Body of pancreas (tissue), 4 donors: ENCODE data around the gene ABTB1. TPM values are rescaled to one million over a fixed set of nuclear protein-coding genes. Genes with fewer than 3 reads are reported as not detected.

Source experiments
- ATAC-seq: fragments of 150-250 bp; one replicate; pipeline ENCODE4 v1.9.1; 2016
- DNase-seq, 4 donors: peaks; one replicate each; pipeline ENCODE4 v3.0.0-alpha.2; 2019
- H3K27ac ChIP-seq, 4 donors: fragments of 200-600 bp; sonication (generic); 1 replicate in 3 of 4; 2 replicates in 1 of 4; pipeline versions ENCODE4 v1.5.1 to v1.6.1; 2016 to 2019; ENCODE audit warnings: mild to moderate bottlenecking in 1 of 4, mixed read lengths in 1 of 4, moderate library complexity in 1 of 4
- H3K27me3 ChIP-seq, 2 donors: fragments of 200-600 bp; sonication (generic); one replicate each; pipeline ENCODE4 v1.6.0; 2016; ENCODE audit warnings: mild to moderate bottlenecking in 1 of 2
- H3K36me3 ChIP-seq, 2 donors: fragments of 200-600 bp; sonication (generic); replicated peaks in 1 of 2; 2 replicates each; pipeline ENCODE4 v1.5.1; 2016; ENCODE audit warnings: low read depth in 2 of 2; ENCODE audit not compliant: insufficient read depth in 1 of 2
- H3K4me1 ChIP-seq: fragments of 200-600 bp; sonication (generic); one replicate; pipeline ENCODE4 v1.6.0; 2016
- H3K4me3 ChIP-seq, 2 donors: fragments of 200-600 bp; sonication (generic); 1 replicate in 1 of 2; 2 replicates in 1 of 2; pipeline ENCODE4 v1.5.1; 2016 to 2019
- H3K9me3 ChIP-seq, 3 donors: fragments of 200-600 bp; sonication (generic); 1 replicate in 2 of 3; 2 replicates in 1 of 3; pipeline ENCODE4 v1.5.1; 2016
- POLR2A ChIP-seq, 3 donors: fragments of 450-650 bp; IDR thresholded peaks; one replicate each; pipeline ENCODE4 v1.6.1; 2016; ENCODE audit warnings: antibody characterized with exemption in 3 of 3, mild to moderate bottlenecking in 2 of 3
- WGBS, 2 donors: methylation state at CpG; one replicate each; pipeline ENCODE4 v1.1.5; 2017; 5-methylcytosine and 5-hydroxymethylcytosine counted together
- intact Hi-C: fragments of 100-400 bp; cut with DNase I; formaldehyde crosslinking; loops from one replicate; pipeline ENCODE4 v1.15.1; 2023
- total RNA-seq, 2 donors: library from RNA; depleted of rRNA; stranded (reverse); fragments of >200 nt; gene quantifications; one replicate each; pipeline ENCODE4 v1.1.0, GENCODE V29; 2016
- TF ChIP-seq, protein P1 (sequence below), 7 experiments: fragments of 450-650 bp in 4 of 7; fragments of 200-600 bp in 3 of 7; sonication (generic) in 3 of 7; IDR thresholded peaks; one replicate each; pipeline ENCODE4 v1.5.1; 2016 to 2019; ENCODE audit warnings: antibody characterized with exemption in 7 of 7

ABTB1 gene
- total RNA-seq, 2 donors from 2014 or later: 21.4 to 34.0 TPM

DNA sequence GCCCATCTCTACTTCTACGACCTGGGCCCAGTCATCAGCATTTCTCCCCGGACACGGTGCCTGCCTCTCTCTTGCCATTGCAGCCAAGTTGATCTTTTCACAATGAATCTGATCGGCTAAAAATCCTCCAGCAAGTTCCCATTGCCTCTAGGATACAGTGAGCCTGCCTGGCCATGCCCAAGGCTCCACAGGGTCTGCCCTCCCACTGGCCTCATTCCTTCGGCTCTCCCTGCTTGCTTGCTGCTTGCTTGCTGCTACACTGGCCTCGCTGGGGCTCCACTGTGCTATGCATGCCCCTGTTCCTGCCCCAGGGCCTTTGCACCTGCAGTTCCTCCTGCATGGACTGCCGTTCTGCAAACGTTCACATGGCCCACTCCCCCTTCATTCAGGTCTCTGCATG is 2.0 kb downstream of the ABTB1 start:
- intact Hi-C loops: no loop called here
- Histone ChIP-seq H3K9me3 (no peaks in the 10 kb centered on the region), H3K4me3 (no peak overlapping the region), H3K27ac (no peak overlapping the region), H3K4me1 (peaks cover 22% of the 10 kb centered on the region), H3K36me3 (peaks cover 0 to 2% of the 10 kb centered on the region in 2 donors), H3K27me3 (no peaks in the 10 kb centered on the region)
- DNase-seq (peak in 1 of 4 donors; percentile 7), ATAC-seq (no peak)
- 90% methylated on average over 8 of the region's 8 CpGs for WGBS, 2 donors
- TF ChIP-seq, protein P1, sequence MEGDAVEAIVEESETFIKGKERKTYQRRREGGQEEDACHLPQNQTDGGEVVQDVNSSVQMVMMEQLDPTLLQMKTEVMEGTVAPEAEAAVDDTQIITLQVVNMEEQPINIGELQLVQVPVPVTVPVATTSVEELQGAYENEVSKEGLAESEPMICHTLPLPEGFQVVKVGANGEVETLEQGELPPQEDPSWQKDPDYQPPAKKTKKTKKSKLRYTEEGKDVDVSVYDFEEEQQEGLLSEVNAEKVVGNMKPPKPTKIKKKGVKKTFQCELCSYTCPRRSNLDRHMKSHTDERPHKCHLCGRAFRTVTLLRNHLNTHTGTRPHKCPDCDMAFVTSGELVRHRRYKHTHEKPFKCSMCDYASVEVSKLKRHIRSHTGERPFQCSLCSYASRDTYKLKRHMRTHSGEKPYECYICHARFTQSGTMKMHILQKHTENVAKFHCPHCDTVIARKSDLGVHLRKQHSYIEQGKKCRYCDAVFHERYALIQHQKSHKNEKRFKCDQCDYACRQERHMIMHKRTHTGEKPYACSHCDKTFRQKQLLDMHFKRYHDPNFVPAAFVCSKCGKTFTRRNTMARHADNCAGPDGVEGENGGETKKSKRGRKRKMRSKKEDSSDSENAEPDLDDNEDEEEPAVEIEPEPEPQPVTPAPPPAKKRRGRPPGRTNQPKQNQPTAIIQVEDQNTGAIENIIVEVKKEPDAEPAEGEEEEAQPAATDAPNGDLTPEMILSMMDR (IDR thresholded peaks at IDR 0.05): no peak
- TF ChIP-seq POLR2A (IDR thresholded peaks at IDR 0.05): no peak

DNA sequence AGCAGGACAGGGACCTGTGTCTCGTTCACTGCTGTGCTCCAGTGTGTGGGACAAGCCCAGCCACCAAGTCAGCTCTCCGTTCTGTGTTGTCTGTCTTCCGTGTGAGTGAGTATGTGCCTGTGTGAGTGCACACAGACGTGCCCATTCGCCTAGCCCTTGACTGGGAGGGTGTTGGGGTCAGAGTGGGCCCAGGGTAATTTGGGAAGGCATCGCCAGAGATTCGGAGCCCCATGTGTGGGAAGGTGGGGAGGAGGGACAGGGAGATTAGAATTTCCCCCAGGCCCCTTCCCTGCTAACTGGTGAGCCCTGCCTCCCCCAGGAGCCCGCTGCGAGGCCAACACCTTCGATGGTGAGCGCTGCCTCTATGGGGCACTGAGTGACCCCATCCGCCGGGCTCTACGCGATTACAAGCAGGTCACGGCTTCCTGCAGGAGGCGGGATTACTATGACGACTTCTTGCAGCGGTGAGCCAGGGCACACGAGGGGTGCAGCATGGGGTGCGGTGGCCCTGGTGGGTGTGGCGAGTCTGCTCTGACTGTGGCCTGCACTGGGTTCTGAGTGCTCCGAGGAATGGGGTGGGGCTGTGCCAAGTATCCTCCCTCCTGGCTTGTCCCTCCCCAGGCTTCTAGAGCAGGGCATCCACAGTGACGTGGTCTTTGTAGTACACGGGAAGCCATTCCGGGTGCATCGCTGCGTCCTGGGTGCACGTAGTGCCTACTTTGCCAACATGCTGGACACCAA is 3.1 kb downstream of the ABTB1 start:
- no peaks in the 10 kb centered on the region for H3K27me3 ChIP-seq
- no peaks in the 10 kb centered on the region for H3K9me3 ChIP-seq
- DNase-seq (peak in 1 of 4 donors; percentile 9), ATAC-seq (no peak)
- 90% methylated on average over 11 to 29 of the region's 29 CpGs for WGBS, 2 donors
- no peak overlapping the region for H3K4me3 ChIP-seq
- no peak overlapping the region for H3K27ac ChIP-seq
- intact Hi-C loops: no loop called here
- no peak for TF ChIP-seq POLR2A (IDR thresholded peaks at IDR 0.05)
- TF ChIP-seq, protein P1 (IDR thresholded peaks at IDR 0.05): no peak
- peaks cover 0 to 2% of the 10 kb centered on the region in 2 donors for H3K36me3 ChIP-seq
- peaks cover 22% of the 10 kb centered on the region for H3K4me1 ChIP-seq

DNA sequence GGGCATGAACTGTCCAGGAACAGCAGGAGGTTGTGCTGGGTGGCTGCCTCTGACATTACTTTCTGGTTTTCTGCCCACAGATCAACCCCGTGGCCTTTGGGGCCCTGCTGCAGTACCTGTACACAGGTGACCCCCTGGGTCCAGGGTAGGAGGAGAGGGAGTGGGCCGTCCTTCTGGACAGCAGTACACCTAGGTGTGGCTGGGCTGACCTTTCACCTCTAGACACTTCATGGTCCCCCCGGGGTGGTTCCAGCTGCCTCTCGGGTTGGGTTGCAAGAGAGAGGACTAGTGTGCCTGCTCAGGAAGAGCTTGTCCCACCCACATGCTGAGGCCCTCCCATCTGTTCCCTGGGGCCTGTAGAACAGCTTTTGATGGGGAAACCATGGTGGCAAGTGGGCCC is 3.7 kb downstream of the ABTB1 start:
- 75 to 78% methylated on average over 4 of the region's 4 CpGs for WGBS, 2 donors
- Histone ChIP-seq H3K27me3 (no peaks in the 10 kb centered on the region), H3K9me3 (no peaks in the 10 kb centered on the region), H3K27ac (no peak overlapping the region), H3K36me3 (peaks cover 0 to 2% of the 10 kb centered on the region in 2 donors), H3K4me3 (no peak overlapping the region), H3K4me1 (peaks cover 19% of the 10 kb centered on the region)
- DNase-seq (peak in 1 of 4 donors; percentile 8), ATAC-seq (no peak)
- intact Hi-C loops: no loop called here
- TF ChIP-seq POLR2A (IDR thresholded peaks at IDR 0.05): no peak
- TF ChIP-seq, protein P1 (IDR thresholded peaks at IDR 0.05): no peak

DNA sequence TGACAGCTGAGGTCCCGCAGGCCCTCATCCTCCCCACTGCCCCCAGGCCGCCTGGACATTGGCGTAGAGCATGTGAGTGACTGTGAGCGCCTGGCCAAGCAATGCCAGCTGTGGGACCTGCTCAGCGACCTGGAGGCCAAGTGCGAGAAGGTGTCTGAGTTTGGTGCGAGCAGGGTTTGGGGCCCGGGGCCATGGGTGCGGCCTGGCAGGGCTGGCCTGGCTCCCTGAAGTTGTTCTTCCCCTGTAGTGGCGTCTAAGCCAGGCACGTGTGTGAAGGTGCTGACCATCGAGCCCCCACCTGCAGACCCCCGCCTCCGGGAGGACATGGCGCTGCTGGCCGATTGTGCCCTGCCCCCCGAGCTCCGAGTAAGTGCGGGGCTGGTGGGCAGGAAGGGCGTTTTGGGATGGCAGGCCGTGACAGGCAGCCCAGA is 4.2 kb downstream of the ABTB1 start:
- no peak for ATAC-seq
- no peak for TF ChIP-seq POLR2A (IDR thresholded peaks at IDR 0.05)
- TF ChIP-seq, protein P1 (IDR thresholded peaks at IDR 0.05): no peak
- DNase-seq: peak in 3 of 4 donors; percentile 1 to 10 (median 3)
- peaks cover 0 to 2% of the 10 kb centered on the region in 2 donors for H3K36me3 ChIP-seq
- peaks cover 15% of the 10 kb centered on the region for H3K4me1 ChIP-seq
- no peak overlapping the region for H3K27ac ChIP-seq
- no peaks in the 10 kb centered on the region for H3K27me3 ChIP-seq
- WGBS, 2 donors: 93 to 98% methylated on average over 9 to 21 of the region's 21 CpGs
- H3K9me3 ChIP-seq: no peaks in the 10 kb centered on the region
- intact Hi-C loops: no loop called here
- no peak overlapping the region for H3K4me3 ChIP-seq
